Aorta (tissue), 5 donors: ENCODE measurements around the gene GPRC5D. TPM values are rescaled to one million over a fixed set of nuclear protein-coding genes. Genes with fewer than 3 reads are reported as not detected.
A peak's percentile ranks its signal among the peaks of the same experiment; 100 is the strongest.

Source experiments
- ATAC-seq: fragments of 200-7000 bp; cut with Tn5 transposase; one replicate; pipeline ENCODE4 v1.9.1; 2022; ENCODE audit warnings: moderate library complexity; ENCODE audit not compliant: low FRiP score
- DNase-seq, 2 donors: peaks; one replicate each; pipeline ENCODE4 v3.0.0-alpha.2; 2020
- H3K27ac ChIP-seq, 2 donors: one replicate each; pipeline ENCODE4 v1.5.1; 2013; ENCODE audit warnings: low read length in 2 of 2, mild to moderate bottlenecking in 2 of 2, moderate library complexity in 2 of 2, control low read depth in 1 of 2, inconsistent platforms in 1 of 2, low read depth in 1 of 2
- H3K27me3 ChIP-seq, 2 donors: one replicate each; pipeline ENCODE4 v1.6.1; 2013; ENCODE audit warnings: control low read depth in 1 of 2, low read length in 1 of 2, mild to moderate bottlenecking in 1 of 2, moderate library complexity in 1 of 2; ENCODE audit not compliant: insufficient read depth in 2 of 2, control insufficient read depth in 1 of 2
- H3K36me3 ChIP-seq, 2 donors: one replicate each; pipeline ENCODE4 v1.6.1; 2013; ENCODE audit warnings: control low read depth in 1 of 2, low read length in 1 of 2, mild to moderate bottlenecking in 1 of 2; ENCODE audit not compliant: insufficient read depth in 2 of 2, control insufficient read depth in 1 of 2
- H3K4me1 ChIP-seq, 2 donors: one replicate each; pipeline ENCODE4 v1.6.1; 2013; ENCODE audit warnings: low read length in 2 of 2, control low read depth in 1 of 2, mild to moderate bottlenecking in 1 of 2, moderate library complexity in 1 of 2; ENCODE audit not compliant: insufficient read depth in 2 of 2, control insufficient read depth in 1 of 2
- H3K4me3 ChIP-seq, 2 donors: one replicate each; pipeline ENCODE4 v1.5.1; 2013; ENCODE audit warnings: low read length in 2 of 2, control low read depth in 1 of 2, mild to moderate bottlenecking in 1 of 2
- H3K9me3 ChIP-seq: one replicate; pipeline ENCODE4 v1.6.1; 2013; ENCODE audit warnings: mild to moderate bottlenecking, low read length; ENCODE audit not compliant: control insufficient read depth
- WGBS, 2 donors: extraction: QIAGEN DNeasy Blood & Tissue Kit; methylation state at CpG; one replicate each; pipeline ENCODE4 v1.1.7; 2013; 5-methylcytosine and 5-hydroxymethylcytosine counted together
- intact Hi-C, 2 donors: fragments of 100-400 bp; cut with DNase I; formaldehyde crosslinking; loops; one replicate each; pipeline versions ENCODE4 v1.14.2 to v1.15.0; 2022
- polyA plus RNA-seq, 2 donors: library from polyadenylated mRNA; stranded (reverse); fragments of 200-250 nt; gene quantifications; one replicate each; pipeline ENCODE4 v1.2.3, GENCODE V29; 2013
- total RNA-seq, 2 donors: library from RNA; stranded (reverse); fragmentation: NEBNext Ultra II Directional; extraction: Animal tissue kit (Norgen Biotek cat#: 25700); gene quantifications; one replicate each; pipeline ENCODE4 v1.2.1, GENCODE V29; 2021
- donor health status: healthy with polysubstance abuse.
- donor health status: Bipolar disorder and iron deficiency.
- donor health status: DM: no; HTN: no; CAD: no.
- donor health status: DM: no; HTN: no; CAD: no.
- donor health status: DM: yes; HTN: yes; CAD: no.

The GPRC5D gene
- total and polyA plus RNA-seq, 4 donors = 0.39 TPM; not detected in 3

DNA sequence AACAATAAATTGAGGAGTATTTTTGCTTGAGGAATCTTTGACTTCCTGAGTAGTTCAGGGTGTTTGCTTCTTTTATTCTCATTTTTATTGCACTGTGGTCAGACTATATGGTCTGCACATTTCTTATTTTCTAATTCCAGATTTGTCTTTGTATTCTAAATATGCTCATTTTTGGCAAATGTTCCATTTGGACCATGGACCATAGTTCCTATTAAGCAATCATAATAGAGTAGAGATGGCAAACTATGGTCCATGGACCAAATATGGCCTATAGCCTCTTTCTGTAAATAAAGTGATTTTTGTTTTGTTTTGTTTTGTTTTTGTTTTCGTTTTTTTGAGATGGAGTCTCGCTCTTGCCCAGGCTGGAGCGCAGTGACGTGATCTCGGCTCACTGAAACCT lies 58.5 kb downstream of the GPRC5D start:
- ATAC-seq (no peak), DNase-seq (no peak)
- H3K4me1 ChIP-seq = no peaks in the 10 kb centered on the region
- intact Hi-C loops = loop anchor here in 1 of 2 donors (10.0 kb wide), 1 partner anchor 1881 kb away; a partner anchor contains a TSS
- 13 to 22% methylated on average over 5 of the region's 5 CpGs for WGBS, 2 donors
- H3K36me3 ChIP-seq = no peaks in the 10 kb centered on the region
- no peaks in the 10 kb centered on the region for H3K9me3 ChIP-seq
- H3K27me3 ChIP-seq = no peaks in the 10 kb centered on the region
- peak overlapping the region in 1 of 2 donors; percentile 81 for H3K27ac ChIP-seq
- peak overlapping the region; percentile 23 to 93 for H3K4me3 ChIP-seq

DNA sequence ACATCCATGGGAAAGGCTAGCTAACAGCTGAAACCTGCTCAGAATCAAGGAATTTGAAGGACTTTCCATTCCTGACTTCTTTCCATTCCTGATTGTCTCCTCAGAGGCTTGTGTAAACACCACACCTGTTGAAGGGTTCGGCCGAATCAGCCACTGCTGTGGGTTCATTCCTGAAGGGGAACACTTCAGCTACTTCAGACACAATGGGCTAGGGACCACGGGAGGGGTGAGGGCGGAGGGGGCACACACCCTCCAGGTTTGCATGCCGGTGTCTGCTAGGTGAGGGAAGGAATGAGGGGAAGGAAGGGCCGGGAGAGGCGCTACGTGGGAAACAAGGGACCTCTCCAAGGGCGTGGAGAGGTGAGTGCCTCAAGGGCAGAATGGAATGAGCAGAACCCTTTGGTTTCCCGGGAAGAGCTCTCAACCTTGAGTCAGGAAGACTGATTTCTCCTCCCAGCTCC lies 59.3 kb downstream of the GPRC5D start:
- peak overlapping the region; percentile 23 to 93 for H3K4me3 ChIP-seq
- WGBS, 2 donors = 9 to 11% methylated on average over 10 of the region's 10 CpGs
- ATAC-seq (no peak), DNase-seq (no peak)
- intact Hi-C loops = loop anchor here in 1 of 2 donors (10.0 kb wide), 1 partner anchor 1882 kb away; a partner anchor contains a TSS
- no peaks in the 10 kb centered on the region for H3K9me3 ChIP-seq
- no peaks in the 10 kb centered on the region for H3K4me1 ChIP-seq
- no peaks in the 10 kb centered on the region for H3K36me3 ChIP-seq
- no peaks in the 10 kb centered on the region for H3K27me3 ChIP-seq
- peak overlapping the region; percentile 81 to 86 for H3K27ac ChIP-seq

GRCh38 chr12:12891881-12892355 lies 60.1 kb downstream of the GPRC5D start:
- ATAC-seq = peak; percentile 5
- intact Hi-C loops = loop anchor here (2.0 to 10.0 kb wide), 2 partner anchors 53 to 1883 kb away; a partner anchor contains a TSS
- 4 to 7% methylated on average over 7 of the region's 7 CpGs for WGBS, 2 donors
- H3K27ac ChIP-seq = peak overlapping the region; percentile 60 to 69
- H3K27me3 ChIP-seq = no peaks in the 10 kb centered on the region
- H3K36me3 ChIP-seq = no peaks in the 10 kb centered on the region
- H3K4me3 ChIP-seq = peak overlapping the region; percentile 72 to 93
- H3K9me3 ChIP-seq = no peaks in the 10 kb centered on the region
- no peaks in the 10 kb centered on the region for H3K4me1 ChIP-seq
- no peak for DNase-seq

DNA sequence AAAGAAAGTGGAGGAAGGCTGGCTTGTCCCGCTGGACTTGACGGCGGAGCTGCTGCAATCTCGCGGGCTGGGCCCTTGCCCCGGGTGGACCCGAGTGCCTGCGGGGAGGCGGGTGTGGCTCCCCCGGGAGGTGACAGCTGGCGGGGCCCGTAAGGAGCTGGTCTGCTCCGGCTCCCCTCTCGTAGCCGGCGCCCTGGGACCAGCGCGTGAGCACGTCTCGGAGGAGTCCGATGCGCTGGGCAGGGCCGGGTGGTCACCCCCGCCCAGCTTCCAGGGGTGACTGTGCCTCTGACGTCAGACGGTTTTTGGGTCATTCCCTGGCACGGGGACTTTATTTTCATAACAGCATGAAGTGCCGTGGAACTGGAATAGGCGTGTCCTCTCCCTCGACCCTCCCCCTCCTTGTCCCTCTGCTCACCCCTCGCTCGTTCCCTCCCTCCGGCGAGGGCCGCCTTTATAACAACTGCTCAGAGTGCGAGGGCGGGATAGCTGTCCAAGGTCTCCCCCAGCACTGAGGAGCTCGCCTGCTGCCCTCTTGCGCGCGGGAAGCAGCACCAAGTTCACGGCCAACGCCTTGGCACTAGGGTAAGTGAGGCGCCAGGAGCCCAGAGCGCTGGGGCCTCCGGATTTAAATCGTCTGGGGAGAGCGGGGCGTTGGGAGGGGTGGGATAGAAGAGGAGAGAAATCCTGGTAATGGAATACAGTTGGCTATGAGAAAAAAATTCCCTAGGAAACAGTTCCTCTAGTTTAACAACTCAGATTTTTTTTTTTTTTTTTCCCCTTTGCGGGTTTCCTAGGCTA lies 60.7 kb downstream of the GPRC5D start, which contains the start of gene GPRC5A:
Gene GPRC5A, plus strand, starts transcription at position 483 of the 801 bp plus-strand sequence. CDS start 16,688 bp downstream, outside the sequence.
- Histone ChIP-seq H3K4me3 (peak within 1 kb of the TSS; percentile 72 to 93), H3K36me3 (no peaks in the 10 kb centered on the region), H3K27me3 (no peaks in the 10 kb centered on the region), H3K4me1 (no peaks in the 10 kb centered on the region), H3K27ac (peak within 1 kb of the TSS; percentile 69 to 97), H3K9me3 (no peaks in the 10 kb centered on the region)
- DNase-seq (peak; percentile 94 to 96), ATAC-seq (peak; percentile 95)
- intact Hi-C loops = loop anchor here (2.0 to 10.0 kb wide), 2 partner anchors 52 to 1884 kb away; a partner anchor contains a TSS
- WGBS, 2 donors = 0 to 1% methylated on average over 50 of the region's 50 CpGs

Other genes starting within 250 kb of the GPRC5D start
- gene CDKN1B, start 234.8 kb downstream of the GPRC5D start, total RNA-seq = 10 to 100 TPM; 40.3 to 56.0 TPM
- gene CDKN1B, start 234.8 kb downstream of the GPRC5D start, polyA plus RNA-seq = 10 to 100 TPM; 47.6 to 64.3 TPM
- 10 to 100 TPM; 20.2 to 94.0 TPM for gene APOLD1, start 166.5 kb downstream of the GPRC5D start, total RNA-seq
- under 1 TPM; 0.67 to 0.75 TPM for gene APOLD1, start 166.5 kb downstream of the GPRC5D start, polyA plus RNA-seq
- gene DDX47, start 138.8 kb downstream of the GPRC5D start, total RNA-seq = 10 to 100 TPM; 42.8 to 46.0 TPM
- gene DDX47, start 138.8 kb downstream of the GPRC5D start, polyA plus RNA-seq = 10 to 100 TPM; 23.8 to 40.6 TPM
- gene GPRC5A, start 60.6 kb downstream of the GPRC5D start, total RNA-seq = 10 to 100 TPM; 36.6 to 86.0 TPM
- gene GPRC5A, start 60.6 kb downstream of the GPRC5D start, polyA plus RNA-seq = 1 to 10 TPM; 4.6 to 8.4 TPM
- gene HEBP1, start 48.1 kb upstream of the GPRC5D start, total RNA-seq = 10 to 100 TPM; 55.8 to 73.6 TPM
- gene HEBP1, start 48.1 kb upstream of the GPRC5D start, polyA plus RNA-seq = 100 to 1,000 TPM in 1 of 2 donors, 10 to 100 TPM in 1; 77.7 to 181 TPM
- 1 to 10 TPM; 5.2 to 6.8 TPM for gene FAM234B, start 92.2 kb upstream of the GPRC5D start, total RNA-seq
- gene FAM234B, start 92.2 kb upstream of the GPRC5D start, polyA plus RNA-seq = under 1 TPM in 1 of 2 donors, not detected in 1; 0.95 TPM
- not detected for gene GSG1, start 151.5 kb upstream of the GPRC5D start, total RNA-seq
- not detected for gene GSG1, start 151.5 kb upstream of the GPRC5D start, polyA plus RNA-seq
- 100 to 1,000 TPM; 593 to 594 TPM for gene EMP1, start 244.6 kb upstream of the GPRC5D start, total RNA-seq
- 10 to 100 TPM; 32.6 to 39.4 TPM for gene EMP1, start 244.6 kb upstream of the GPRC5D start, polyA plus RNA-seq